DND-41 (cell line): ENCODE results near the gene EIF5A.

Experiments
- ATAC-seq: fragments of 200-7000 bp; cut with Tn5 transposase; 3 replicates; pipeline ENCODE4 v1.9.1; 2021; ENCODE audit warnings: low read depth; ENCODE audit not compliant: insufficient read depth
- DNase-seq: peaks from one replicate; pipeline ENCODE4 v3.0.0-alpha.2; 2020
- H2AFZ ChIP-seq: 2 replicates; pipeline ENCODE4 v1.6.0; 2012; ENCODE audit warnings: low read depth, low read length
- H3K27ac ChIP-seq: 2 replicates; pipeline ENCODE4 v1.5.1; 2012; ENCODE audit warnings: low read length, inconsistent platforms
- H3K27me3 ChIP-seq: fragments of 200-600 bp; sonication (generic); 2 replicates; pipeline ENCODE4 v1.6.0; 2012; ENCODE audit warnings: low read length, mild to moderate bottlenecking, inconsistent platforms; ENCODE audit not compliant: insufficient read depth, poor library complexity
- H3K36me3 ChIP-seq: 2 replicates; pipeline ENCODE4 v1.5.1; 2012; ENCODE audit warnings: low read length, inconsistent platforms; ENCODE audit not compliant: insufficient read depth
- H3K4me1 ChIP-seq: 2 replicates; pipeline ENCODE4 v1.5.1; 2012; ENCODE audit warnings: mild to moderate bottlenecking, low read length; ENCODE audit not compliant: insufficient read depth
- H3K4me2 ChIP-seq: 2 replicates; pipeline ENCODE4 v1.6.0; 2012; ENCODE audit warnings: mild to moderate bottlenecking, moderate library complexity, low read length, inconsistent platforms; ENCODE audit not compliant: insufficient read depth
- H3K4me3 ChIP-seq, 2 experiments: fragments of 200-600 bp in 1 of 2; shearing (Covaris generic) in 1 of 2; 2 replicates each; pipeline ENCODE4 v1.5.1; 2012 to 2016; ENCODE audit warnings: inconsistent platforms in 2 of 2, low read length in 2 of 2, mild to moderate bottlenecking in 2 of 2, low read depth in 1 of 2, moderate library complexity in 1 of 2
- H3K79me2 ChIP-seq: 2 replicates; pipeline ENCODE4 v1.6.0; 2012; ENCODE audit warnings: low read length, inconsistent platforms; ENCODE audit not compliant: insufficient read depth
- H3K9ac ChIP-seq: 2 replicates; pipeline ENCODE4 v1.6.0; 2012; ENCODE audit warnings: low read depth, mild to moderate bottlenecking, inconsistent platforms, low read length, moderate library complexity
- H3K9me3 ChIP-seq: 2 replicates; pipeline ENCODE4 v1.5.1; 2012; ENCODE audit warnings: low read length, moderate library complexity, mild to moderate bottlenecking, inconsistent platforms; ENCODE audit not compliant: insufficient read depth, severe bottlenecking
- H4K20me1 ChIP-seq: 2 replicates; pipeline ENCODE4 v1.6.0; 2012; ENCODE audit warnings: low read length; ENCODE audit not compliant: insufficient read depth
- CTCF ChIP-seq: IDR thresholded peaks from 2 replicates; pipeline ENCODE4 v1.5.1; 2012; ENCODE audit warnings: borderline replicate concordance, low read length, moderate library complexity, mild to moderate bottlenecking; ENCODE audit not compliant: poor library complexity, severe bottlenecking; ENCODE audit errors: extremely low read depth
- EZH2 ChIP-seq: IDR thresholded peaks from 3 replicates; pipeline ENCODE4 v1.6.1; 2012; ENCODE audit warnings: borderline replicate concordance, low read depth, mild to moderate bottlenecking, moderate library complexity, low read length, inconsistent platforms; ENCODE audit not compliant: severe bottlenecking

EIF5A gene

GRCh38 chr17:7357381-7357780 is 50.0 kb downstream of the EIF5A start:
- Histone ChIP-seq H3K79me2 (no peaks in the 10 kb centered on the region), H3K4me2 (no peak overlapping the region), H3K9me3 (no peaks in the 10 kb centered on the region), H3K27me3 (no peaks in the 10 kb centered on the region), H3K36me3 (no peaks in the 10 kb centered on the region), H2AFZ (no peak overlapping the region), H3K4me3 (no peak overlapping the region), H3K9ac (no peak overlapping the region), H3K4me1 (peaks cover 7% of the 10 kb centered on the region), H4K20me1 (no peaks in the 10 kb centered on the region), H3K27ac (no peak overlapping the region)
- ATAC-seq (no peak), DNase-seq (no peak)
- TF ChIP-seq EZH2 (no peak), CTCF (no peak)

GRCh38 chr17:7361906-7362305 is 54.5 kb downstream of the EIF5A start:
- Histone ChIP-seq H3K9me3 (no peaks in the 10 kb centered on the region), H3K4me3 (no peak overlapping the region), H2AFZ (no peak overlapping the region), H3K36me3 (no peaks in the 10 kb centered on the region), H3K4me1 (no peaks in the 10 kb centered on the region), H3K4me2 (no peak overlapping the region), H3K9ac (no peak overlapping the region), H3K27ac (no peak overlapping the region), H3K79me2 (no peaks in the 10 kb centered on the region), H3K27me3 (no peaks in the 10 kb centered on the region), H4K20me1 (no peaks in the 10 kb centered on the region)
- no peak for DNase-seq
- TF ChIP-seq EZH2 (no peak), CTCF (no peak)
- no peak for ATAC-seq
